Panc1 (cell line): ENCODE measurements around the gene PPP1CA. TPM values are rescaled to one million over a fixed set of nuclear protein-coding genes. Genes with fewer than 3 reads are reported as not detected.

ENCODE experiments used
- ATAC-seq: fragments of 200-7000 bp; cut with Tn5 transposase; 2 replicates; pipeline ENCODE4 v1.9.1; 2020; ENCODE audit warnings: mild to moderate bottlenecking, moderate library complexity
- BruUV-seq: library from RNA; stranded (reverse); fragments of 400-500 nt; replicated peaks from 2 replicates; lab custom pipeline; 2021; lab: Mats Ljungman, UMichigan
- CTCF ChIA-PET: fragments of 300-600 bp; sonication (Branson Sonifier 250); formaldehyde crosslinking; loops from one replicate; lab custom pipeline; 2022; ENCODE audit warnings: antibody characterized with exemption; lab: Charles Lee
- POLR2A ChIA-PET: fragments of 300-600 bp; sonication (Branson Sonifier 250); formaldehyde crosslinking; loops from one replicate; lab custom pipeline; 2022; ENCODE audit warnings: antibody characterized with exemption; lab: Charles Lee
- DNase-seq: peaks from one replicate; pipeline ENCODE4 v3.0.0-alpha.2; 2010; ENCODE audit warnings: low read depth, low spot score
- H3K27ac ChIP-seq: 2 replicates; pipeline ENCODE4 v1.5.1; 2011; ENCODE audit warnings: mild to moderate bottlenecking, low read length, inconsistent platforms
- H3K27me3 ChIP-seq: fragments of 200-500 bp; sonication (Bioruptor generic); 2 replicates; pipeline ENCODE4 v1.6.0; 2014; ENCODE audit warnings: low read length, inconsistent platforms; ENCODE audit not compliant: control insufficient read depth, insufficient read depth
- H3K36me3 ChIP-seq: fragments of 200-500 bp; sonication (Bioruptor generic); 2 replicates; pipeline ENCODE4 v1.5.1; 2014; ENCODE audit warnings: inconsistent platforms, mild to moderate bottlenecking, low read length, moderate library complexity; ENCODE audit not compliant: control insufficient read depth, insufficient read depth
- H3K4me1 ChIP-seq: 2 replicates; pipeline ENCODE4 v1.5.1; 2011; ENCODE audit warnings: inconsistent platforms, mild to moderate bottlenecking, low read length, moderate library complexity; ENCODE audit not compliant: control insufficient read depth, insufficient read depth
- H3K4me3 ChIP-seq, 2 experiments: 2 replicates each; pipeline ENCODE4 v1.5.1; 2011 to 2012; ENCODE audit warnings: low read depth in 2 of 2, low read length in 2 of 2, mild to moderate bottlenecking in 2 of 2, inconsistent platforms in 1 of 2, moderate library complexity in 1 of 2
- H3K9me3 ChIP-seq: fragments of 200-500 bp; sonication (Bioruptor generic); 2 replicates; pipeline ENCODE4 v1.5.1; 2014; ENCODE audit warnings: low read depth, mild to moderate bottlenecking, inconsistent platforms, low read length, moderate library complexity; ENCODE audit not compliant: control insufficient read depth, insufficient read depth
- CTCF ChIP-seq: fragments of 450-650 bp; IDR thresholded peaks from 2 replicates; pipeline ENCODE4 v1.5.1; 2017; ENCODE audit warnings: mild to moderate bottlenecking
- POLR2AphosphoS5 ChIP-seq: IDR thresholded peaks from 2 replicates; pipeline ENCODE4 v1.6.1; 2012; ENCODE audit warnings: mild to moderate bottlenecking, low read depth, low read length, moderate library complexity
- SIN3A ChIP-seq: IDR thresholded peaks from 2 replicates; pipeline ENCODE4 v1.6.1; 2012; ENCODE audit warnings: low read depth, mild to moderate bottlenecking, low read length, moderate library complexity, borderline replicate concordance; ENCODE audit not compliant: insufficient read depth
- TCF7L2 ChIP-seq: IDR thresholded peaks from 2 replicates; pipeline ENCODE4 v1.6.1; 2011; ENCODE audit warnings: mild to moderate bottlenecking, low read depth, low read length, inconsistent platforms
- in situ Hi-C: cut with HindIII; loops from 2 replicates; pipeline ENCODE4 v1.10.0; 2016; ENCODE audit warnings: low sequenced_read_pairs, low pct_unique_long_range_greater_than_20kb
- intact Hi-C: fragments of 100-400 bp; cut with micrococcal nuclease; formaldehyde crosslinking; loops from one replicate; pipeline ENCODE4 v1.10.0; 2022; ENCODE audit not compliant: unreplicated experiment
- total RNA-seq: library from RNA; stranded (reverse); gene quantifications from one replicate; pipeline ENCODE4 v1.2.1, GENCODE V29; 2021; ENCODE audit not compliant: unreplicated experiment
- TF ChIP-seq, protein P1 (sequence below), 2 experiments: IDR thresholded peaks; 2 replicates each; pipeline ENCODE4 v1.6.1; 2011 to 2012; ENCODE audit warnings: low read depth in 2 of 2, control low read depth in 1 of 2, low read length in 1 of 2, mild to moderate bottlenecking in 1 of 2, moderate library complexity in 1 of 2; ENCODE audit not compliant: insufficient read depth in 1 of 2

The PPP1CA gene
- total RNA-seq, 1 experiment from 2014 or later = 361 TPM

- no peaks in the 10 kb centered on the region for H3K27me3 ChIP-seq
- POLR2A ChIA-PET = no interaction called here
- CTCF ChIA-PET = interaction anchor here (0.6 to 1.5 kb wide), 2 partner anchors 13 to 71 kb away, joined by 3 to 4 read pairs; no protein-coding TSS in a partner anchor
- BruUV-seq = no TSS peak
- H3K27ac ChIP-seq = peak overlapping the region; percentile 63
- peaks cover 49% of the 10 kb centered on the region for H3K4me1 ChIP-seq
- ATAC-seq (no peak), DNase-seq (no peak)
- in situ Hi-C loops (no loop called here), intact Hi-C loops (no loop called here)
- H3K4me3 ChIP-seq = no peak overlapping the region
- H3K9me3 ChIP-seq = no peaks in the 10 kb centered on the region
- H3K36me3 ChIP-seq = no peaks in the 10 kb centered on the region
- TF ChIP-seq SIN3A (no peak), POLR2AphosphoS5 (no peak), TCF7L2 (no peak), CTCF (no peak)
- TF ChIP-seq, protein P1, sequence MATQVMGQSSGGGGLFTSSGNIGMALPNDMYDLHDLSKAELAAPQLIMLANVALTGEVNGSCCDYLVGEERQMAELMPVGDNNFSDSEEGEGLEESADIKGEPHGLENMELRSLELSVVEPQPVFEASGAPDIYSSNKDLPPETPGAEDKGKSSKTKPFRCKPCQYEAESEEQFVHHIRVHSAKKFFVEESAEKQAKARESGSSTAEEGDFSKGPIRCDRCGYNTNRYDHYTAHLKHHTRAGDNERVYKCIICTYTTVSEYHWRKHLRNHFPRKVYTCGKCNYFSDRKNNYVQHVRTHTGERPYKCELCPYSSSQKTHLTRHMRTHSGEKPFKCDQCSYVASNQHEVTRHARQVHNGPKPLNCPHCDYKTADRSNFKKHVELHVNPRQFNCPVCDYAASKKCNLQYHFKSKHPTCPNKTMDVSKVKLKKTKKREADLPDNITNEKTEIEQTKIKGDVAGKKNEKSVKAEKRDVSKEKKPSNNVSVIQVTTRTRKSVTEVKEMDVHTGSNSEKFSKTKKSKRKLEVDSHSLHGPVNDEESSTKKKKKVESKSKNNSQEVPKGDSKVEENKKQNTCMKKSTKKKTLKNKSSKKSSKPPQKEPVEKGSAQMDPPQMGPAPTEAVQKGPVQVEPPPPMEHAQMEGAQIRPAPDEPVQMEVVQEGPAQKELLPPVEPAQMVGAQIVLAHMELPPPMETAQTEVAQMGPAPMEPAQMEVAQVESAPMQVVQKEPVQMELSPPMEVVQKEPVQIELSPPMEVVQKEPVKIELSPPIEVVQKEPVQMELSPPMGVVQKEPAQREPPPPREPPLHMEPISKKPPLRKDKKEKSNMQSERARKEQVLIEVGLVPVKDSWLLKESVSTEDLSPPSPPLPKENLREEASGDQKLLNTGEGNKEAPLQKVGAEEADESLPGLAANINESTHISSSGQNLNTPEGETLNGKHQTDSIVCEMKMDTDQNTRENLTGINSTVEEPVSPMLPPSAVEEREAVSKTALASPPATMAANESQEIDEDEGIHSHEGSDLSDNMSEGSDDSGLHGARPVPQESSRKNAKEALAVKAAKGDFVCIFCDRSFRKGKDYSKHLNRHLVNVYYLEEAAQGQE (IDR thresholded peaks at IDR 0.05; ENCODE audit: insufficient read depth in 1 of 2, low read depth in 2 of 2, low read length in 1 of 2) = no peak
These were observed 17.8 kb upstream of the PPP1CA start for GRCh38 chr11:67419325-67420049.

DNA sequence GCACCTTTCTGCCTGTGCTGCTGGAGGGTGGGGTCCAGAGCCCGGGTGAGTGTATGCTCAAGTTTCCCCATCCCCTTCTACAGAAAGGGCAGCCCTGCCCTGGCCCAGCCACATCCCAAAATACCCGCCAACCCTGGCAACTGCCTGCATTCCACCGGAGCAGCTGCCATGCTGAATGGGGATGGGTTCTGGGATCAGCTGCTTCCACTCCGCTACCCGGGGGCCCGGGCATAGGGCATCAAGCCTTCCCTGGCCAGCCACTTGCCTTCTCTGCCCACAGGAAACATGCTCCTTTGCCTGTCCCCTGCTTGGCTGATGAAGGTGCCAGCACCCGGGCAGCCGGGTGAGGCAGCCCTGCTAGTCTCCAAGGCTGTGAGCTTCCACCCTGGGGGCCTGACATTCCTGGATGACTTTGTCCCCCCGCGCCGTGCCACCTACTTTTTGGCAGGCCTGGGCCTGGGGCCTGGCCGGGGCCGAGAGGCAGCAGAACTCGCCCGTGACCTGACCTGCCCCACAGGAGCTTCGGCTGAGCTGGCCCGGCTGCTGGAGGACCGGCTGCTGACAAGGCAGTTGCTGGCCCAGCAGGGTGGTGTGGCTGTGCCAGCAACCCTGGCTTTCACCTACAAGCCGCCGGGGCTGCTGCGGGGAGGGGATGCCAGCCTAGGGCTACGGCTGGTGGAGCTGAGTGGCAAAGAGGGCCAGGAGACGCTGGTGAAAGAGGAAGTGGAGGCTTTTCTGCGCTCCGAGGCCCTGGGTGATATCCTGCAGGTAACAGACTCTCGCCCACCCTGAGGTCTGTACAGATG lies 17.0 kb upstream of the PPP1CA start:
- Histone ChIP-seq H3K4me1 (peaks cover 49% of the 10 kb centered on the region), H3K27me3 (no peaks in the 10 kb centered on the region), H3K27ac (peak overlapping the region; percentile 49), H3K4me3 (no peak overlapping the region), H3K9me3 (no peaks in the 10 kb centered on the region), H3K36me3 (no peaks in the 10 kb centered on the region)
- ChIA-PET CTCF (interaction anchor here (1.5 kb wide), 1 partner anchor 12 kb away, joined by 4 read pairs; no protein-coding TSS in a partner anchor), POLR2A (no interaction called here)
- ATAC-seq = peak; percentile 28
- intact Hi-C loops (no loop called here), in situ Hi-C loops (no loop called here)
- TF ChIP-seq CTCF (no peak), SIN3A (no peak), TCF7L2 (no peak), POLR2AphosphoS5 (no peak)
- TF ChIP-seq, protein P1 (IDR thresholded peaks at IDR 0.05; ENCODE audit: insufficient read depth in 1 of 2, low read depth in 2 of 2, low read length in 1 of 2) = no peak
- no peak for DNase-seq
- BruUV-seq = no TSS peak
